ENCODE results near the gene SVOPL. TPM values are rescaled to one million over a fixed set of nuclear protein-coding genes. Genes with fewer than 3 reads are reported as not detected.

The SVOPL gene
- total and polyA plus RNA-seq, 4 donors, result 0.33 TPM; not detected in 3

DNA sequence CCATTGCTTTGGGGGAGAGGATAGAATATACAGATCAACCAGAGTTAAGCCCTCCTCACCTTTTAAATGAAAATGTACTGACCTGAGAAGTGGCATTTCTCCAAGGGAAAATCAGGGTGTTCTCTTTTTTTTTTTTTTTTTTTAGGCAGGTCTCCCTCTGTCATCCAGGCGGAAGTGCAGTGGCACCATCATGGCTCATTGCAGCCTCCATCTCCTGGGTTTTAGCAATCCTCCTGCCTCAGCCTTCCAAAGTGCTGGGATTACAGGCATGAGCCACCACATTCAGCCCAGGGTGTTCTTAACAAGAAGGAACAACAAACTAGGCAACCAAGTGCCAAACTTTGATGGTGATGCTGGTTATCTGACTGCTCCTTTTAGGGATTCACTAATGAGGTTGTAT, 111.0 kb downstream of the SVOPL start:
- Histone ChIP-seq H3K27ac (ENCODE audit: low read depth in 1 of 2, low read length in 2 of 2) (no peak overlapping the region), H3K9me3 (ENCODE audit: control insufficient read depth in 4 of 4, low read length in 3 of 4) (no peaks in the 10 kb centered on the region), H3K36me3 (ENCODE audit: control insufficient read depth in 4 of 4, insufficient read depth in 3 of 4, low read depth in 1 of 4, low read length in 3 of 4) (peaks cover 2 to 12% (median 6%) of the 10 kb centered on the region in 4 donors), H3K27me3 (ENCODE audit: control insufficient read depth in 4 of 4, insufficient read depth in 4 of 4, low read length in 3 of 4) (no peaks in the 10 kb centered on the region), H3K4me3 (ENCODE audit: low read depth in 1 of 3, low read length in 3 of 3) (no peak overlapping the region), H3K9ac (ENCODE audit: low read depth in 1 of 2, low read length in 2 of 2) (no peak overlapping the region), H3K4me1 (ENCODE audit: control insufficient read depth in 4 of 4, insufficient read depth in 4 of 4, low read length in 3 of 4) (no peaks in the 10 kb centered on the region)
- DNase-seq (ENCODE audit: low spot score), result no peak
- WGBS, result 92% methylated on average over 1 of the region's 1 CpG
- TF ChIP-seq EGR1 (IDR thresholded peaks at IDR 0.05; ENCODE audit: low read depth in 2 of 2) (no peak), YY1 (IDR thresholded peaks at IDR 0.05) (no peak), ATF3 (IDR thresholded peaks at IDR 0.05) (no peak), ZBTB33 (IDR thresholded peaks at IDR 0.05) (no peak), RAD21 (IDR thresholded peaks at IDR 0.05) (no peak), TAF1 (conservative IDR thresholded peaks at IDR 0.05) (no peak), NR2F2 (IDR thresholded peaks at IDR 0.05) (no peak), FOXA1 (IDR thresholded peaks at IDR 0.05) (no peak), RXRA (IDR thresholded peaks at IDR 0.05) (no peak), GABPA (IDR thresholded peaks at IDR 0.05 in 1 of 2, conservative IDR thresholded peaks at IDR 0.05 in 1 of 2) (no peak), HNF4A (conservative IDR thresholded peaks at IDR 0.05) (no peak), HNF4G (IDR thresholded peaks at IDR 0.05) (no peak), JUND (IDR thresholded peaks at IDR 0.05) (no peak)
- TF ChIP-seq, protein P1, sequence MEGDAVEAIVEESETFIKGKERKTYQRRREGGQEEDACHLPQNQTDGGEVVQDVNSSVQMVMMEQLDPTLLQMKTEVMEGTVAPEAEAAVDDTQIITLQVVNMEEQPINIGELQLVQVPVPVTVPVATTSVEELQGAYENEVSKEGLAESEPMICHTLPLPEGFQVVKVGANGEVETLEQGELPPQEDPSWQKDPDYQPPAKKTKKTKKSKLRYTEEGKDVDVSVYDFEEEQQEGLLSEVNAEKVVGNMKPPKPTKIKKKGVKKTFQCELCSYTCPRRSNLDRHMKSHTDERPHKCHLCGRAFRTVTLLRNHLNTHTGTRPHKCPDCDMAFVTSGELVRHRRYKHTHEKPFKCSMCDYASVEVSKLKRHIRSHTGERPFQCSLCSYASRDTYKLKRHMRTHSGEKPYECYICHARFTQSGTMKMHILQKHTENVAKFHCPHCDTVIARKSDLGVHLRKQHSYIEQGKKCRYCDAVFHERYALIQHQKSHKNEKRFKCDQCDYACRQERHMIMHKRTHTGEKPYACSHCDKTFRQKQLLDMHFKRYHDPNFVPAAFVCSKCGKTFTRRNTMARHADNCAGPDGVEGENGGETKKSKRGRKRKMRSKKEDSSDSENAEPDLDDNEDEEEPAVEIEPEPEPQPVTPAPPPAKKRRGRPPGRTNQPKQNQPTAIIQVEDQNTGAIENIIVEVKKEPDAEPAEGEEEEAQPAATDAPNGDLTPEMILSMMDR (IDR thresholded peaks at IDR 0.05; ENCODE audit: low read depth, low read length, missing input control), result no peak
- TF ChIP-seq, protein P2, sequence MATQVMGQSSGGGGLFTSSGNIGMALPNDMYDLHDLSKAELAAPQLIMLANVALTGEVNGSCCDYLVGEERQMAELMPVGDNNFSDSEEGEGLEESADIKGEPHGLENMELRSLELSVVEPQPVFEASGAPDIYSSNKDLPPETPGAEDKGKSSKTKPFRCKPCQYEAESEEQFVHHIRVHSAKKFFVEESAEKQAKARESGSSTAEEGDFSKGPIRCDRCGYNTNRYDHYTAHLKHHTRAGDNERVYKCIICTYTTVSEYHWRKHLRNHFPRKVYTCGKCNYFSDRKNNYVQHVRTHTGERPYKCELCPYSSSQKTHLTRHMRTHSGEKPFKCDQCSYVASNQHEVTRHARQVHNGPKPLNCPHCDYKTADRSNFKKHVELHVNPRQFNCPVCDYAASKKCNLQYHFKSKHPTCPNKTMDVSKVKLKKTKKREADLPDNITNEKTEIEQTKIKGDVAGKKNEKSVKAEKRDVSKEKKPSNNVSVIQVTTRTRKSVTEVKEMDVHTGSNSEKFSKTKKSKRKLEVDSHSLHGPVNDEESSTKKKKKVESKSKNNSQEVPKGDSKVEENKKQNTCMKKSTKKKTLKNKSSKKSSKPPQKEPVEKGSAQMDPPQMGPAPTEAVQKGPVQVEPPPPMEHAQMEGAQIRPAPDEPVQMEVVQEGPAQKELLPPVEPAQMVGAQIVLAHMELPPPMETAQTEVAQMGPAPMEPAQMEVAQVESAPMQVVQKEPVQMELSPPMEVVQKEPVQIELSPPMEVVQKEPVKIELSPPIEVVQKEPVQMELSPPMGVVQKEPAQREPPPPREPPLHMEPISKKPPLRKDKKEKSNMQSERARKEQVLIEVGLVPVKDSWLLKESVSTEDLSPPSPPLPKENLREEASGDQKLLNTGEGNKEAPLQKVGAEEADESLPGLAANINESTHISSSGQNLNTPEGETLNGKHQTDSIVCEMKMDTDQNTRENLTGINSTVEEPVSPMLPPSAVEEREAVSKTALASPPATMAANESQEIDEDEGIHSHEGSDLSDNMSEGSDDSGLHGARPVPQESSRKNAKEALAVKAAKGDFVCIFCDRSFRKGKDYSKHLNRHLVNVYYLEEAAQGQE (IDR thresholded peaks at IDR 0.05), result no peak

DNA sequence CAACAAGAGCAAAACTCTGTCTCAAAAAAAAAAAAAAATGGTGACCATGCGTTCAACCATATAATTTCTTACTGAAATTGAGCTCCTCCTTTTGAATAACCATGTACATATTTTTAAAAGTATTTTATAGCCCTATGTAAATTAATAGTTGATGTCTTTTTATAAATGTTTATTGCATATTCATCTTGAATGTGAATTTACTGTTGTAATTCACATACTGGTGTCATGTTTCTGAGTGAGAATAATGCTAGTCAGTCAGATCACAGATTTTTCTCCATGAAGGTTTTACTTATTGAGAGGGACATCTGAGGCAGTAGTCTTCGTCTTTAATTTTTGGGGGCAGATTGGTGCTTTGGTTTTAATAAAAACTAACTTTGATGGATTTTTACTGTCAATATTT, 112.2 kb downstream of the SVOPL start:
- no peak for TF ChIP-seq JUND (IDR thresholded peaks at IDR 0.05)
- TF ChIP-seq RXRA (IDR thresholded peaks at IDR 0.05), result no peak
- TF ChIP-seq TAF1 (conservative IDR thresholded peaks at IDR 0.05), result no peak
- TF ChIP-seq GABPA (IDR thresholded peaks at IDR 0.05 in 1 of 2, conservative IDR thresholded peaks at IDR 0.05 in 1 of 2), result no peak
- TF ChIP-seq ZBTB33 (IDR thresholded peaks at IDR 0.05), result no peak
- TF ChIP-seq FOXA1 (IDR thresholded peaks at IDR 0.05), result no peak
- TF ChIP-seq ATF3 (IDR thresholded peaks at IDR 0.05), result no peak
- no peak for TF ChIP-seq MAX (IDR thresholded peaks at IDR 0.05)
- TF ChIP-seq SP1 (IDR thresholded peaks at IDR 0.05), result no peak
- no peak for TF ChIP-seq RAD21 (IDR thresholded peaks at IDR 0.05)
- TF ChIP-seq HNF4A (conservative IDR thresholded peaks at IDR 0.05), result no peak
- no peak for TF ChIP-seq FOXA2 (IDR thresholded peaks at IDR 0.05)
- Histone ChIP-seq H3K27me3 (ENCODE audit: control insufficient read depth in 4 of 4, insufficient read depth in 4 of 4, low read length in 3 of 4) (no peaks in the 10 kb centered on the region), H3K4me3 (ENCODE audit: low read depth in 1 of 3, low read length in 3 of 3) (no peak overlapping the region), H3K27ac (ENCODE audit: low read depth in 1 of 2, low read length in 2 of 2) (no peak overlapping the region), H3K4me1 (ENCODE audit: control insufficient read depth in 4 of 4, insufficient read depth in 4 of 4, low read length in 3 of 4) (no peaks in the 10 kb centered on the region), H3K9me3 (ENCODE audit: control insufficient read depth in 4 of 4, low read length in 3 of 4) (no peaks in the 10 kb centered on the region), H3K36me3 (ENCODE audit: control insufficient read depth in 4 of 4, insufficient read depth in 3 of 4, low read depth in 1 of 4, low read length in 3 of 4) (peaks cover 2 to 24% (median 13%) of the 10 kb centered on the region in 4 donors), H3K9ac (ENCODE audit: low read depth in 1 of 2, low read length in 2 of 2) (no peak overlapping the region)
- whole genome bisulfite sequencing, result 97% methylated on average over 2 of the region's 2 CpGs
- DNase-seq (ENCODE audit: low spot score), result no peak

All from liver (tissue), 9 donors.